Measurements from ENCODE around the gene FHAD1. TPM values are rescaled to one million over a fixed set of nuclear protein-coding genes. Genes with fewer than 3 reads are reported as not detected.
"Not testable (repeated sequence)": the region's sequence is repeated elsewhere in the genome, so short reads cannot be mapped to it uniquely, and the experiment has no call there.

Gene FHAD1
- total and polyA plus RNA-seq, 11 donors, result 0.06 to 1.1 (median 0.12) TPM; not detected in 4

DNA sequence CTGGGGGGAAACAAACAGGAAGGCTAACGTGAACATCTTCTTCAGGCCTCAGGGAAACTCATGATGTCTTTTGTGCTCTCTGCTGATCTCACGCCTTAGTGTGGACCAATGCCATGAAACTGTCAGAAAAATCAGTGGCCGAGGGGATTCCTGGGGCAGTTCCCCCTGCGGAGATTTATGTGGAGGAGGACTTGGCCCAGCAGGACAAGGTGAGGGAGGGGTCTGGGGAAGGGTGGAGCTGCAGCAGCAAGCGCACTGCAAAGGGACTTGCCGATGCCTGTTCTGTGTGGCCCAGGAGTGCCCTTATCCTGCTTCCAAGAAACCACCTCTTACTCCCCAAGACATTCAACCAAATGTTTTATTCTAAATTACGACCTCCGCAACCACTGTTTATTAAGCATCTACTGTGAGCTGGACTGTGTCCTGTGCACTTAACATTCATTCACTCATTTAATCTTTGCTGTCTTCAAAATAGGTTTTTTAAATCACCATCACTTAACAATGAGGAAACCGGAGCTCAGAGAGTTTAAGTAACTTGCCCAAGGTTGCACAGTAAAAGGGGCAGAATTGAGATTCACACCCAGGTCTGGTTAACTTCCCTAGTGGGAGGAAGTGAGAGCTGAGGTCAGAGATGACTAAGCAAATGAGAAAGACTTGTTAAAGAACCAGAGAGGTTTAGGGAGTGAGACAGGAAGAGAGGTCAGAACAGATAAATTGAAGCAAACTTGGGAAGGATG lies 49.7 kb downstream of the FHAD1 start:
- intact Hi-C loops (cut with DNase I), result no loop called here
- 62 to 69% (median 68%) methylated on average over 9 of the region's 9 CpGs for WGBS, 4 donors
- Histone ChIP-seq H3K27ac (no peak overlapping the region), H3K4me1 (no peaks in the 10 kb centered on the region), H3K4me3 (no peak overlapping the region), H3K36me3 (no peaks in the 10 kb centered on the region), H3K27me3 (peaks cover 0 to 3% (median 0%) of the 10 kb centered on the region in 9 donors), H3K9me3 (peaks cover 0 to 7% (median 0%) of the 10 kb centered on the region in 12 donors)
- TF ChIP-seq POLR2A (IDR thresholded peaks at IDR 0.05), result no peak
- TF ChIP-seq, protein P1, sequence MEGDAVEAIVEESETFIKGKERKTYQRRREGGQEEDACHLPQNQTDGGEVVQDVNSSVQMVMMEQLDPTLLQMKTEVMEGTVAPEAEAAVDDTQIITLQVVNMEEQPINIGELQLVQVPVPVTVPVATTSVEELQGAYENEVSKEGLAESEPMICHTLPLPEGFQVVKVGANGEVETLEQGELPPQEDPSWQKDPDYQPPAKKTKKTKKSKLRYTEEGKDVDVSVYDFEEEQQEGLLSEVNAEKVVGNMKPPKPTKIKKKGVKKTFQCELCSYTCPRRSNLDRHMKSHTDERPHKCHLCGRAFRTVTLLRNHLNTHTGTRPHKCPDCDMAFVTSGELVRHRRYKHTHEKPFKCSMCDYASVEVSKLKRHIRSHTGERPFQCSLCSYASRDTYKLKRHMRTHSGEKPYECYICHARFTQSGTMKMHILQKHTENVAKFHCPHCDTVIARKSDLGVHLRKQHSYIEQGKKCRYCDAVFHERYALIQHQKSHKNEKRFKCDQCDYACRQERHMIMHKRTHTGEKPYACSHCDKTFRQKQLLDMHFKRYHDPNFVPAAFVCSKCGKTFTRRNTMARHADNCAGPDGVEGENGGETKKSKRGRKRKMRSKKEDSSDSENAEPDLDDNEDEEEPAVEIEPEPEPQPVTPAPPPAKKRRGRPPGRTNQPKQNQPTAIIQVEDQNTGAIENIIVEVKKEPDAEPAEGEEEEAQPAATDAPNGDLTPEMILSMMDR (IDR thresholded peaks at IDR 0.05), result no peak
- no peak for DNase-seq
- ATAC-seq, result no peak

DNA sequence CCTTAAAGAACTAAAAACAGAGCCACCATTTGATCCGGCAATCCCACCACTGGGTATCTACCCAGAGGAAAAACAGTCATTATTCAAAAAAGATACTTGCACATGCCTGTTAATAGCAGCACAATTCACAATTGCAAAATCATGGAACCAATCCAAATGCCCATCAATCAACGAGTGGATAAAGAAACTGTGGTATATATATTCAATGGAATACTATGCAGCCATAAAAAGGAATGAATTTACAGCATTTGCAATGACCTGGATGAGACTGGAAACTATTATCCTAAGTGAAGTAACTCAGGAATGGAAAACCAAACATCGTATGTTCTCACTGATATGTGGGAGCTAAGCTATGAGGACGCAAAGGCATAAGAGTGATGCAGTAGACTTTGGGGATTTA lies 51.0 kb downstream of the FHAD1 start:
- H3K4me3 ChIP-seq, result not testable (repeated sequence)

DNA sequence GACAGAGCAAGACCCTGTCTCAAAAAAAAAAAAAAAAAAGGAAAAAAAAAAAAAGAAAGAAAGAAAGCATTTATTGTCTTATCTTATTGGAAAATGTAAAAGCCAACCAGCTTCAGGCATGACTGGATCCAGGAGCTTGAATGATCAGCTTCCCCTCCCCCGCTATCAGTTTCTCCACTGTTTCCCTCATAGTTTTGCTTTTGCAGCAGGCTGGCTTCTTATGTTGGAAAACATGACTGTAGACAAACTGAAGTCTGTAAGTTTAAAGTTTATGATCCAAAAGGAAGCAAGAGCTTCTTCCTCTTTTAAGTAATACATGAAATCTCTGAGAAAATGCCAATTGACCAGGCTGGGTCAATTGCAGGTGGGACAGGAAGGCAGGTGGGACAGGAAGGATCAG lies 52.2 kb downstream of the FHAD1 start:
- H3K9me3 ChIP-seq, result peaks cover 0 to 7% (median 0%) of the 10 kb centered on the region in 12 donors
- no peaks in the 10 kb centered on the region for H3K4me1 ChIP-seq
- no peak for TF ChIP-seq POLR2A (IDR thresholded peaks at IDR 0.05)
- TF ChIP-seq, protein P1 (IDR thresholded peaks at IDR 0.05), result no peak
- peaks cover 0 to 3% (median 0%) of the 10 kb centered on the region in 9 donors for H3K27me3 ChIP-seq
- H3K4me3 ChIP-seq, result no peak overlapping the region
- WGBS, 4 donors, result 39 to 98% (median 95%) methylated on average over 1 of the region's 1 CpG
- no peak for ATAC-seq
- no peak for DNase-seq
- no peaks in the 10 kb centered on the region for H3K36me3 ChIP-seq
- intact Hi-C loops (cut with DNase I), result no loop called here
- H3K27ac ChIP-seq, result no peak overlapping the region

More for the DNA sequence above, 51.0 kb downstream of the FHAD1 start:
- H3K27ac ChIP-seq; H3K36me3 ChIP-seq; H3K9me3 ChIP-seq; ATAC-seq; DNase-seq; H3K4me1 ChIP-seq; intact Hi-C loops (cut with DNase I); H3K27me3 ChIP-seq: not testable (repeated sequence)
- WGBS, 4 donors, result 93 to 95% (median 95%) methylated on average over 4 of the region's 4 CpGs

DNA sequence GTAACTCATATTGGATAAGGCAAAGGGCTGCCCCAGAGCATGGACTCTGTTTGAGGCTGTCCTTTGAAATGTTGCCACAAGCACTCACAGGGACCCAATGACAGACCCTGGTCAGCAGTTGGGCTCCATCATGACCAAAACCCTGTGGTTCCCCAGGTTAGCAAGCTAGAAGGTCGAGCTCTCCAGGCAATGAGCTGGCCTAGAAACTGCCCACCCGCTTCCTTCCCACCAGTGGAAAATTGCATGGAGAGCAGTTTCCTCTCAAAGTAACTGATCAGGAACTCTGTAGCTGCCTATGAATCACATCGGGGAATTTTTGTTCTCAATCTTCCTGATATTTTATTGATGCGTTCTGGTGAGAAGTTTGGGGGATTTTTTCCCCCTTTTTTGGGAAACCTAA lies 52.8 kb downstream of the FHAD1 start:
- Histone ChIP-seq H3K36me3 (no peaks in the 10 kb centered on the region), H3K9me3 (peaks cover 0 to 7% (median 0%) of the 10 kb centered on the region in 12 donors), H3K27ac (no peak overlapping the region), H3K4me3 (no peak overlapping the region), H3K4me1 (peaks cover 0 to 5% (median 0%) of the 10 kb centered on the region in 12 donors), H3K27me3 (peaks cover 0 to 3% (median 0%) of the 10 kb centered on the region in 9 donors)
- DNase-seq (no peak), ATAC-seq (no peak)
- 66 to 69% (median 67%) methylated on average over 4 of the region's 4 CpGs for WGBS, 4 donors
- intact Hi-C loops (cut with DNase I), result loop anchor here in 1 of 10 donors (5.0 kb wide), 1 partner anchor 173 kb away; no protein-coding TSS in a partner anchor
- TF ChIP-seq, protein P1 (IDR thresholded peaks at IDR 0.05), result no peak
- TF ChIP-seq POLR2A (IDR thresholded peaks at IDR 0.05), result no peak
